D721Med (cell line): Measurements from ENCODE around the gene INSYN2A.
A peak's percentile ranks its signal among the peaks of the same experiment; 100 is the strongest.

Experiments
- DNase-seq: peaks from one replicate; pipeline ENCODE4 v3.0.0; 2011; ENCODE audit warnings: low spot score; ENCODE audit not compliant: insufficient read length
- FAIRE-seq: peaks from 2 replicates; lab custom pipeline; 2011; peaks lifted over from hg19 to GRCh38; lab: Jason Lieb, UNC
- CTCF ChIP-seq: IDR thresholded peaks from 2 replicates; pipeline ENCODE4 v1.5.1; 2012; ENCODE audit warnings: mild to moderate bottlenecking, control low read depth; ENCODE audit not compliant: insufficient read depth; ENCODE audit errors: missing control alignments

INSYN2A gene

GRCh38 chr10:127228195-127228787 lies 31.9 kb upstream of the INSYN2A start:
- FAIRE-seq (no peak), DNase-seq (no peak)
- peak; percentile 14 for TF ChIP-seq CTCF

- TF ChIP-seq CTCF: no peak
- no peak for DNase-seq
- FAIRE-seq: no peak
Observed at GRCh38 chr10:127227663-127228062, 31.3 kb upstream of the INSYN2A start.

GRCh38 chr10:127227027-127227426 lies 30.6 kb upstream of the INSYN2A start:
- no peak for FAIRE-seq
- DNase-seq: no peak
- TF ChIP-seq CTCF: no peak

- FAIRE-seq (no peak), DNase-seq (no peak)
- TF ChIP-seq CTCF: no peak
Observed at GRCh38 chr10:127221281-127221680, 24.9 kb upstream of the INSYN2A start.

- DNase-seq (no peak), FAIRE-seq (no peak)
- TF ChIP-seq CTCF: no peak
Observed at GRCh38 chr10:127218658-127219057, 22.3 kb upstream of the INSYN2A start.

- FAIRE-seq (no peak), DNase-seq (no peak)
- TF ChIP-seq CTCF: no peak
Observed at GRCh38 chr10:127216786-127217185, 20.4 kb upstream of the INSYN2A start.

GRCh38 chr10:127216274-127216673 lies 19.9 kb upstream of the INSYN2A start:
- no peak for TF ChIP-seq CTCF
- FAIRE-seq: no peak
- no peak for DNase-seq
